Embryonic facial prominence (tissue), 1 donor: ENCODE results near the gene SFTA2.
"Not testable (repeated sequence)": the region's sequence is repeated elsewhere in the genome, so short reads cannot be mapped to it uniquely, and the experiment has no call there.

Experiments
- DNase-seq: peaks from one replicate; pipeline ENCODE4 v3.0.0-alpha.2; 2016; ENCODE audit errors: extremely low spot score

Gene SFTA2

GRCh38 chr6:30942338-30943060 is 10.5 kb upstream of the SFTA2 start:
- no peak for DNase-seq

GRCh38 chr6:30940361-30940986 is 8.5 kb upstream of the SFTA2 start, which contains the start of gene MUCL3:
MUCL3 (plus strand) TSS chr6:30940973; CDS start chr6:30941000, 27 bp downstream.
- DNase-seq = no peak

- DNase-seq = no peak
Measured at GRCh38 chr6:30939473-30939872, 7.5 kb upstream of the SFTA2 start.

GRCh38 chr6:30938730-30939129 is 6.8 kb upstream of the SFTA2 start:
- DNase-seq = no peak

- DNase-seq = no peak
Measured at GRCh38 chr6:30937265-30937664, 5.3 kb upstream of the SFTA2 start.

- DNase-seq = no peak
Measured at GRCh38 chr6:30935018-30935417, 3.0 kb upstream of the SFTA2 start.

- DNase-seq = no peak
Measured at GRCh38 chr6:30932665-30933365, 845 bp upstream of the SFTA2 start.

- DNase-seq = no peak
Measured at GRCh38 chr6:30931272-30931671, 698 bp downstream of the SFTA2 start.

GRCh38 chr6:30930506-30930905 is 1.5 kb downstream of the SFTA2 start:
- DNase-seq = no peak

GRCh38 chr6:30928677-30929076 is 3.3 kb downstream of the SFTA2 start:
- DNase-seq = no peak

GRCh38 chr6:30927080-30927479 is 4.9 kb downstream of the SFTA2 start:
- DNase-seq = not testable (repeated sequence)

GRCh38 chr6:30926644-30927043 is 5.3 kb downstream of the SFTA2 start:
- DNase-seq = no peak

- DNase-seq = not testable (repeated sequence)
Measured at GRCh38 chr6:30924040-30924627, 7.8 kb downstream of the SFTA2 start.

GRCh38 chr6:30922447-30922852 is 9.5 kb downstream of the SFTA2 start:
- no peak for DNase-seq

GRCh38 chr6:30918670-30919069 is 13.3 kb downstream of the SFTA2 start:
- no peak for DNase-seq

GRCh38 chr6:30917487-30917886 is 14.5 kb downstream of the SFTA2 start:
- no peak for DNase-seq

- no peak for DNase-seq
Measured at GRCh38 chr6:30917041-30917440, 14.9 kb downstream of the SFTA2 start.

GRCh38 chr6:30915591-30915946 is 16.4 kb downstream of the SFTA2 start:
- DNase-seq = peak; percentile 42

- no peak for DNase-seq
Measured at GRCh38 chr6:30914854-30915590, 16.9 kb downstream of the SFTA2 start.

- DNase-seq = peak; percentile 77
Measured at GRCh38 chr6:30914076-30914853, 17.7 kb downstream of the SFTA2 start, which contains the start of gene VARS2. VARS2 (plus strand) TSS chr6:30914238; CDS start chr6:30914837, 599 bp downstream.

GRCh38 chr6:30913721-30914075 is 18.3 kb downstream of the SFTA2 start:
- DNase-seq = no peak
